GM12872 (cell line): ENCODE measurements around the gene OR11H6.

Experiments used
- CTCF ChIP-seq: IDR thresholded peaks from 3 replicates; pipeline ENCODE4 v1.5.1; 2011; ENCODE audit warnings: low read depth, mild to moderate bottlenecking, low read length, moderate library complexity; ENCODE audit not compliant: insufficient read depth

Gene OR11H6

DNA sequence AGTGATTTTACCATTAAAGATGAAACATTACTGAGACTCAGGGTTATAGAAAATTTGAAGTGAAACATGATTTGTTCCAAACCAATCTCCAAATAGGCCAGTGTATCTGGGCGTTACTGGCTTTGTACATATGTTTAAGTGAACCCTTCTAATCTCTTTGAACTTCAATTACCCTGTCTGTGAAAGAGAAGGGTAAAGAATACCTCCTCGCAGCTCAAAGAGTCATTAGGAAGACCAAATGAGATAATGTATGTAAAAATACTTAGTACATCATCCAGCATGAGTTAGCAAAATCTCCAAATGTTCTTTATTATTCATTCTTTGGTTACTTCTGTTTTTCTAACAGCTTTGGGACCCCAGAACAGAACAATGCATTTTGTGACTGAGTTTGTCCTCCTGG lies at the start of gene OR11H6:
TSS of gene OR11H6 (plus strand) at position 301 of the 400 bp plus-strand sequence. CDS start at position 301, 0 bp downstream.
- TF ChIP-seq CTCF = no peak

DNA sequence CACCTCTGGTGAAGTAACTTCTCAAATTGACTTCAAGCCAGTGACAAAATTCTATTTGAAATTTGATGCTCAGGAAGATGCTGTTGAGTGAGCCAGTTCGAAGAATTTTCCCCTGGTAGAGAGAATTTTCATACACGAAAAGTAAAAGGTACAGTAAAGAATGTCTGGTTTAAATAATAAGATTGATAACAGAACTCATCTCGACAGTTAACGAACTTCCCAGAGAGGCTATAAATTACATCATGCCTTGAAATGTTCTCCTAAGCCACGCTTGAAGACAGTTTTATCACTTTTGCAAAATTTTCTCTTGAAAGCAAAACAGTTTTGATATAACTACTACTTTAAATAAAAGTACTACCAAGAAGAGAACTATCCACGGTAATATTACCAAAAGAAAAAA lies 47.2 kb upstream of the OR11H6 start:
- no peak for TF ChIP-seq CTCF

GRCh38 chr14:20177433-20177974 lies 46.0 kb upstream of the OR11H6 start:
- TF ChIP-seq CTCF = no peak

DNA sequence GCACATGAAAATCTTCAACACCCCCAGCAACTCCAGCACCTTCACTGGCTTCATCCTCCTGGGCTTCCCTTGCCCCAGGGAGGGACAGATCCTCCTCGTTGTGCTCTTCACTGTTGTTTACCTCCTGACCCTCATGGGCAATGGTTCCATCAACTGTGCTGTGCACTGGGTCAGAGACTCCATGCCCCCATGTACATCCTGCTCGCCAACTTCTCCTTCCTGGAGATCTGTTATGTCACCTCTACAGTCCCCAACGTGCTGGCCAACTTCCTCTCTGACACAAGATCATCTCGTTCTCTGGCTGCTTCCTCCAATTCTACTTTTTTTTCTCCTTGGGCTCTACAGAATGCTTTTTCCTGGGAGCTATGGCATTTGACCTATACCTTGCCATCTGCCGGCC lies 44.3 kb upstream of the OR11H6 start:
- TF ChIP-seq CTCF = no peak

- TF ChIP-seq CTCF = no peak
Measured at GRCh38 chr14:20179880-20180279, 43.6 kb upstream of the OR11H6 start.

DNA sequence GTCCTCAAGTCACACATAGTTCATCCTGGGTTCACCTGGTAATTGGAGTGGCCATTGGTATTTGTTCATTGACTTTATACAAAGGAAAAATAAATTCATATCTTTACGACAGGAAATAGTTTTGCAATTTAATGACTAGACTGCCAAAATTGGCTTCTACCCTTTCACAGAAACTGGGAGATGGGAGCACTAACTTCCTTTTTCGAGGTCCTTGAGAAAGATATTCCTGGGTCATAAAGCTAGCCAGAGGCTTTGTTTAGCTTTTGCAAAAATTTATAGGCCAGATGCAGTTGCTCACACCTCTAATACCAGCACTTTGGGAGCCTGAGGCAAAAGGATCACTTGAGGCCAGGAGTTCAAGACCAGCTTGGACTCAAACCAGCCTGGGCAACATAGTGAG lies 43.0 kb upstream of the OR11H6 start:
- TF ChIP-seq CTCF = no peak

DNA sequence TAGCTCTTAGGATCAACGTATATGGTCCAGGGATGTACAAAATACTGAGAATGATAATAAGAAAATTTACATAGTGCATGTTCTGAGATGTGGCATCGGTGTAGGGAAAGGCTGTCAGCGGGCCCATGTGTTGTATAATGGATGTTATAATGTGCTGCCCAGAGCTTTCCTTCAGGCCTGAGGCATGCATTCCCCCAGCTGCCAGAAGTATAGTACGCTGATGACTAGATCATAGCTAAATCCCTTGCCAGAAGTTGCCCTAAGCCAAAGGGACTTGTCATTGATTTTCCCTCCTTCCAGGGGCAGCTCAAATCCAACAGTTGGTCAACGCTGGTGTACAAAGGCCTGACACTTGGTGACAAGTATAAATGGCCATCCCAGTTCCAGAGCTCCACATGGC lies 39.3 kb upstream of the OR11H6 start:
- TF ChIP-seq CTCF = no peak

DNA sequence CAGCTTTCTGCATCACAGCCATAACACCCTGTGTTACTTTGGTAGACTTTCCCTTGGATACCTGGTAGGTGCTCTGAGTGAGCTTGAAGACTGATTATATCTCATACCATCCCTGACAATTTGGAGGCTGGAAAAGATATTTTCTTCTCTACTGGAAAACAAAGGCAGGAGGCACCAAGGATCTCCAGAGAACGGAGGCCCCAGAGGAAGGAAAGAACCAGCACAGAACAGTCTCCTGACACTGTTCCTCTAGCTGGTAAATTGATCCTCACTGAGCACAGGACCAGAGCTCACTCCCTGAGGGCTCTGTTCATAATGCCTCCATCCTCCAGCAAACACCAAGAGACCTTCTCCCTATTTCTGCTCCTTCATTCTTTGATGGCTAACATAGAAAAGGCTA lies 32.9 kb upstream of the OR11H6 start, which contains the start of gene OR11G2:
TSS of gene OR11G2 (plus strand) at position 301 of the 400 bp plus-strand sequence. CDS start 6,542 bp downstream, outside the sequence.
- no peak for TF ChIP-seq CTCF
